ENCODE data around the gene VPS37C. TPM values are rescaled to one million over a fixed set of nuclear protein-coding genes. Genes with fewer than 3 reads are reported as not detected.
A peak's percentile ranks its signal among the peaks of the same experiment; 100 is the strongest.
"Not testable (repeated sequence)": the region's sequence is repeated elsewhere in the genome, so short reads cannot be mapped to it uniquely, and the experiment has no call there.

VPS37C gene
- total RNA-seq, 1 experiment from 2014 or later = 29.9 TPM

DNA sequence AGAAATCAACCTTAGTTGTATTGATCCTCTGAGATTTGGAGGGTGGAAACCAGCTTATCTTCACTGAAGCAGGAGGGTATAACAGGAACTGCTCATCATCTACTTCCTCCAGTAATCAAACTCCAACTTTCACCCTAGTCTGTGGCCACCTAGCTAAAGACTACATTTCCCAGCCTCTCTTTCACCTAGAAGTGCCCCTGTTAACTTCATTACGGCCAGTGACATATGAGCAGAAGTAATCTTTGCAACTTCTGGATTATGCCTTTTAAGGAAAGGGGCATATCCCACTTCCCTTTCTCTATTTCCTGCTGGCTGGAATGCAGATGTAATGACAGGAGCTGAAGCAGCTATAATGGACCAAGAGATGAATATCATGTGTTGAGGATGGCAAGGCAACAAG, 7.6 kb upstream of the VPS37C start:
- H3K9me3 ChIP-seq (replicated peaks) = no peaks in the 10 kb centered on the region
- H3K27me3 ChIP-seq (replicated peaks) = 0 out of 2 replicates have a peak, but pooled peaks cover 2% of the 10 kb centered on the region
- H3K4me3 ChIP-seq = no peak overlapping the region
- H3K36me3 ChIP-seq = no peaks in the 10 kb centered on the region
- no peak for DNase-seq (ENCODE audit: low read depth in 1 of 2, low spot score in 2 of 2)
- H3K4me1 ChIP-seq (replicated peaks) = no peaks in the 10 kb centered on the region
- no peak overlapping the region for H3K27ac ChIP-seq

DNA sequence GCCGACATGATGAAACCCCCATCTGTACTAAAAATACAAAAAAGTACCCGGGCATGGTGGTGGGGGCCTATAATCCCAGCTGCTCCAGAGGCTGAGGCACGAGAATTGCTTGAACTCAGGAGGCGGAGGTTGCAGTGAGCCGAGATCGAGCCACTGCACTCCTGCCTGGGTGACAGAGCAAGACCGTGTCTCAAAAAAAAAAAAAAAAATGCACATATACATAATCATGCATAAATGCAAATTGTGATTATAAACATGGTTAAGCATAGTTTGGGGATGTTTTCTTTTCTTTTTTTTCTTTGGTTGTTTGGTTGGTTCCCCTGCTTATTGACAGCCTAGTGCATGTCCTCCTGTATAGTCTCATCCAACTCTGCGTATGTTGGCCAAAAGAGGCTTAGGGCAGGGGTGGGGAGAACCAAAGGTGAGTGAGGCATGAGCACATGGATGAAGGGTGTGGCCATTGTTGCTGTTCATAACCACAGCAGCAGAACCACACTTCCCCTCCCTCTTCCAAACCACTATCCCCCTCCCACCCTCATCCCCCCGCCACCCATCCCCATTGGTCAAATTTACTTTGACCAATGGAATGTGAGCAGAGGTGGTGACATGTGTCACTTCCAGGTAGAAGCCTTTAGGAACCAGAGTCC, 6.9 kb upstream of the VPS37C start:
- Histone ChIP-seq H3K4me3 (no peak overlapping the region), H3K27ac (no peak overlapping the region), H3K4me1 (replicated peaks) (no peaks in the 10 kb centered on the region), H3K9me3 (replicated peaks) (no peaks in the 10 kb centered on the region), H3K27me3 (replicated peaks) (no peaks in the 10 kb centered on the region), H3K36me3 (no peaks in the 10 kb centered on the region)
- no peak for DNase-seq (ENCODE audit: low read depth in 1 of 2, low spot score in 2 of 2)

DNA sequence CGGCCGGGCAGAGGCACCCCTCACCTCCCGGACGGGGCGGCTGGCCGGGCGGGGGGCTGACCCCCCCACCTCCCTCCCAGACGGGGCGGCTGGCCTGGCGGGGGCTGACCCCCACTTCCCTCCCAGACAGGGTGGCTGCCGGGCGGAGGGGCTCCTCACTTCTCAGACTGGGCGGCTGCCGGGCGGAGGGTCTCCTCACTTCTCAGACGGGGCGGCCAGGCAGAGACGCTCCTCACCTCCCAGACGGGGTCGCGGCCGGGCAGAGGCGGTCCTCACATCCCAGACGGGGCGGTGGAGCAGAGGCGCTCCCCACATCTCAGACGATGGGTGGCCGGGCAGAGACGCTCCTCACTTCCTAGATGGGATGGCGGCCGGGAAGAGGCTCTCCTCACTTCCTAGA, 5.1 kb upstream of the VPS37C start:
- H3K36me3 ChIP-seq; H3K4me1 ChIP-seq (replicated peaks); H3K4me3 ChIP-seq; H3K9me3 ChIP-seq (replicated peaks); H3K27ac ChIP-seq; H3K27me3 ChIP-seq (replicated peaks); DNase-seq (ENCODE audit: low read depth in 1 of 2, low spot score in 2 of 2): not testable (repeated sequence)

DNA sequence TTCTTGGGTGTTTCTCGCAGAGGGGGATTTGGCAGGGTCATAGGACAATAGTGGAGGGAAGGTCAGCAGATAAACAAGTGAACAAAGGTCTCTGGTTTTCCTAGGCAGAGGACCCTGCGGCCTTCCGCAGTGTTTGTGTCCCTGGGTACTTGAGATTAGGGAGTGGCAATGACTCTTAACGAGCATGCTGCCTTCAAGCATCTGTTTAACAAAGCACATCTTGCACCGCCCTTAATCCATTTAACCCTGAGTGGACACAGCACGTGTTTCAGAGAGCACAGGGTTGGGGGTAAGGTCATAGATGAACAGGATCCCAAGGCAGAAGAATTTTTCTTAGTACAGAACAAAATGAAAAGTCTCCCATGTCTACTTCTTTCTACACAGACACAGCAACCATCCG, 4.6 kb upstream of the VPS37C start:
- not testable (repeated sequence) for H3K27me3 ChIP-seq (replicated peaks); H3K4me3 ChIP-seq; H3K36me3 ChIP-seq; H3K9me3 ChIP-seq (replicated peaks); H3K27ac ChIP-seq; H3K4me1 ChIP-seq (replicated peaks); DNase-seq (ENCODE audit: low read depth in 1 of 2, low spot score in 2 of 2)

DNA sequence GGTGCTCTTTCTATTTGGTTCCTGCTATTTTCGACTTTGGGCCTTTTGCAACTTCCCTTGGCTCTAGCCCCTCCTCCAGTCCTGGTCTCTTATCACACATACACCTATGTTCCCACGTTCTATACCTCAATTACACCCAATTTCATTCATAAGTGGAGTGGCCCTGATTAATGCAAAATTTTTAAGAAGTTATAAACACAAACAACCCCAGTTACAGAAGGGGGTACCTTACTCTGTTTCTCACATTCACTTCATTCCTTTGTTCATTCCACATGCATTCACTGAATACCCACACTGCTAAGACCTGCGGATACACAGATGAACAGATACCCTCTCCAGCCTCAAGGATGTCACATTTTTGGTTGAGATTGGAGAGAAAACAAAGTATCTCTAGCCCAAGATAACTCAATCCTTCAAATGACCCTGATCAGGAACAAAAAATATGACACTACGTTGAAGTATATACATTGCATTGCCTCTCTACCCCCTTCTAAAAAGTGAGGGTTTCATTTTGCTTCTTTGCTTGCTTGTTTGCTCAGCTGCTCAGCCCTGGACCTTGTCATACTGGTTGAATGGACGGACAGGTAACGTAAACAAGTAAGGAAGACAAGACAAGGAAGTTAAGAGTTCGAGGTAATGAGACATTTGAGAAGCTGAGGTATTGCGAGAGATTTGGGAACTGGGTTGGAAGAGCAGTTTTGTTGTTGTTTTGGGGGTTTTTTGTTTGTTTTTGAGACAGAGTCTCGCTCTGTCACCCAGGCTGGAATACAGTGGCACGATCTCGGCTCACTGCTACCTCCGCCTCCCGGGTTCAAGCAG, 3.6 kb upstream of the VPS37C start:
- no peak overlapping the region for H3K27ac ChIP-seq
- no peak overlapping the region for H3K4me3 ChIP-seq
- peaks cover 4% of the 10 kb centered on the region; the same call in 1 of the 2 replicates for H3K36me3 ChIP-seq
- no peaks in the 10 kb centered on the region for H3K9me3 ChIP-seq (replicated peaks)
- peaks cover 18% of the 10 kb centered on the region for H3K4me1 ChIP-seq (replicated peaks)
- no peaks in the 10 kb centered on the region for H3K27me3 ChIP-seq (replicated peaks)
- no peak for DNase-seq (ENCODE audit: low read depth in 1 of 2, low spot score in 2 of 2)

DNA sequence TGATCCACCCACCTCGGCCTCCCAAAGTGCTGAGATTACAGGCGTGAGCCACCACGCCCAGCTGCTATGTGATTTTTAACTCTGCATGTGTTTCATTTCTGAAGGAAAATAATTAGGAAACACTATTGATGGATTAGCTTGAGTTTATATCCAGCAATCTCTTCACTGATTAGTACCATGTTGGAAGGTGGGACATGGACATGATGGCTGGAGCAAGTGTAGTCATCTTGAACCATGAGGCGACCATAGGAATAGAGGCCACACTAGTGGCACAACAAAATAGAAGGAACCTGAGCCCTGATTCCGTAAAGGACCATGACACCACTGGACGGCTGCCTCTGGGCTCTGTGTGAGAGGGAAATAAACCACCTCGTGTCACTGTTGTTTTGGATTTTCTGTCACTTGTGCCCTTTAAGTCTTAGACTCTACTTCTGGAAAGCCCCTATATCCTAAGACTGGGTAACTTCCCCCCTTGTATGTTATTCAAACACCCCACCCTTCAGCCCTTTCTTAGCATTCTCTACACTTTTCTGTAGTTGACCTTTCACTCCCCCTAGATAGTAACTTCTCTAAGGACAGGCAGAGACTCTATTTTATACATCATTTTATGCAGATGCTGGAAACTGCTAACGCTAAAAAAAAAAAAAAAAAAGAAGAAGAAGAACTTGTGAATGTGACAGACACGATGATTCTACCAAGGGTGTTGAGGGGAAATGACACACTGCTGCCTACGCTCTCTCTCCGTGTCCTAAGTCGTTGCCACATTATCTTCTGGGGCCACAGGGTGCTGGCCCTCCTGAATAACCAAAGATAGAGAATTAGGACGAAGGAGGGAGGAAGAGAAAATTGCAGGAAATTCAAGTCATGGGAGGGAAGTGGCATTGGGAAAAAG, 2.7 kb upstream of the VPS37C start:
- no peaks in the 10 kb centered on the region for H3K27me3 ChIP-seq (replicated peaks)
- H3K4me3 ChIP-seq = no peak overlapping the region
- no peak for DNase-seq (ENCODE audit: low read depth in 1 of 2, low spot score in 2 of 2)
- H3K9me3 ChIP-seq (replicated peaks) = no peaks in the 10 kb centered on the region
- peaks cover 4% of the 10 kb centered on the region; the same call in 1 of the 2 replicates for H3K36me3 ChIP-seq
- peaks cover 24% of the 10 kb centered on the region for H3K4me1 ChIP-seq (replicated peaks)
- no peak overlapping the region for H3K27ac ChIP-seq

DNA sequence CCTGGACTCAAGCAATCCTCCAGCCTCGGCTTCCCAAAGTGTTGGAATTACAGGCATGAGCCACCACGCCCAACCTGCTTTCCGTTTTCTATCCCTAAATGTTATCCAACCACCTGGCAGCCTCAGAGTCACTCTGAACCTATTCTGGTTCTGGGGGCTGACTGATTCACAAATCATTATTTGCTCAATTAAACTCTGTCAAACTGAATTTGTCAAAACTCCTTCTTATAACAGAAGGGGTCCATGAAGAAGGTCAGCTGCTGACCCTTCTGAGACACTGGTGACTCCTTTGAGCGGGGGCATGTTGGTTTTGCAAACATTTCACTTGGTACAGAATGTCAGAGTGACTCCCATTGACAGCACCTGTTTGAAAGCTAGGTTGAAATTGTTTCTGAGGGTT, 1.8 kb upstream of the VPS37C start:
- H3K4me3 ChIP-seq = no peak overlapping the region
- no peak for DNase-seq (ENCODE audit: low read depth in 1 of 2, low spot score in 2 of 2)
- H3K27ac ChIP-seq = no peak overlapping the region
- H3K36me3 ChIP-seq = peaks cover 7% of the 10 kb centered on the region
- H3K27me3 ChIP-seq (replicated peaks) = no peaks in the 10 kb centered on the region
- peaks cover 34% of the 10 kb centered on the region for H3K4me1 ChIP-seq (replicated peaks)
- no peaks in the 10 kb centered on the region for H3K9me3 ChIP-seq (replicated peaks)

DNA sequence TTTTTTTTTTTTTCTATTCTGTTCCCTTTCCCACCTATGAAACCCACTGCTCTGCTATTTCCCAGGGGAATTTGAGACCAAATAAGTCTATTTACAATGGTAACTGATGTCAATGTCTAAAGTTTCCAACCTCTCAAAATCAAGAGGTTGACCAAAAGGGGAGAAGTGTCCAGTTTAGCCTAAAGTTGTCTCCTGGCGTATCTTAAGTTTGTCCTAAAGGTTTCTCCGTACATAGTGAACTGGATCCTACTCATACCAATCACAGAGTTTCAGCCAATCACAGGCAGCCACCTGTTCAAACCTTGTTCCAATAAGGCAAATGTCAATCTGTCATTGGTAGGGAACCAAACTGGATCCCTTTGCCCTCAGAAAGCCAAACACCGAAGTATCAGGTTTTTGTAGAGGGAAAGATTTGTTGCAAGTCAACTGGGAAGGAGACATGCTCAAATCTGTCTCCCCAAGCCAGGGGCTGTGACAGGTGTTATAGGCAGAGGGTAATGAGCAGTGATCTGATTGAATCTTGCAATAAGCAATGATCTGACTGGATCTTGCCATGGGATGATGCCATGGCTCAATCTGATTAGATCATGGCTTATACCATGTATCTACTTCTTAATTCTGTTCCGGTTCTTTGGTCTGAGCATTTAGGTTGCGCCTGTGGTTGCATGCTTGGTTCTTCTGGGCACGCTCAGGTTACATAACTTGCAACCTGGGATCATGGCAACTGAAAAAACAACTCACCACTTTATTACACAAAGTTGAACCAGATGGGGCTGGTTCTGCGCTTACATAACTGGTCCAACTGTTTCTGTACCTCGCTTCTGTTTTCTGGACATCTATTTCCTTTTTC, 1.1 kb upstream of the VPS37C start:
- H3K36me3 ChIP-seq = peaks cover 14% of the 10 kb centered on the region
- no peak for DNase-seq (ENCODE audit: low read depth in 1 of 2, low spot score in 2 of 2)
- no peaks in the 10 kb centered on the region for H3K27me3 ChIP-seq (replicated peaks)
- H3K27ac ChIP-seq = peak overlapping the region; percentile 94
- no peaks in the 10 kb centered on the region for H3K9me3 ChIP-seq (replicated peaks)
- peaks cover 35% of the 10 kb centered on the region for H3K4me1 ChIP-seq (replicated peaks)
- H3K4me3 ChIP-seq = peak overlapping the region; percentile 83

DNA sequence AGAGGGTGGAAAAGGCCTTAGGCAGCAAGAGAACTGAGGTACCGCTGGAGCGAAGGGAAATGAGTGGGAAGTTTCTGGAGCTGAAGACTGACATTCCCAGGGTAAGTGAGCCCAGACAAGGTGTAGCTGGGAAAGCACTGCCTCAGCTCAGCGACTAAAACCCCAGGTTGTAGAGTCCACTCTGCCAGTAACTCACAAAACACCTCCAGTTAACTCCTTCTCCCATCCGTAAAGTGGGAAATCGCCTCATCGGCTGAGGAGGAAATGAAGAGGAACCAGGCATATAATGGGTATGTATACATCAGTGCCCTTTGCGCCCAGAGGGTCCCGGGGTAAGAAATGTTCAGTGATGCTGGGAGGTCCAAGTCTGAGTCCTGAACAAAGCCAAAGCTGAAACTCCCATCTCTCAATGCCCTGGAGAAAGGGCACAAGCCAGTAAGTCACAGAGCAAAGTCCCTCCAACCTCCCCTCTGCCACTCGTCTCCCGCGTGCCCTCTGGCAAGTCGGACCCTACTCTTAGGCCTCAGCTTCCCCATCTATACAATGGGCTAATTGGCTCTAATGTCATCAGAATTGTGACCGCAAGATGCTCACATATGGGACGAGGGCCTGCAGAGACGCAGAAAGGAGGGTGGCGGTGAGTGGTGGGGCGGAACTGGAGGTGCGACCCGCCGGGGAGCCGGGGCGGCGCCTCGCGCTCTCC, 588 bp downstream of the VPS37C start:
- Histone ChIP-seq H3K27ac (peak overlapping the region; percentile 94), H3K4me1 (replicated peaks) (peaks cover 35% of the 10 kb centered on the region), H3K4me3 (peak overlapping the region; percentile 83), H3K9me3 (replicated peaks) (peaks cover 3% of the 10 kb centered on the region; the same call in 1 of the 2 replicates), H3K27me3 (replicated peaks) (no peaks in the 10 kb centered on the region), H3K36me3 (peaks cover 28% of the 10 kb centered on the region)
- no peak for DNase-seq (ENCODE audit: low read depth in 1 of 2, low spot score in 2 of 2)

DNA sequence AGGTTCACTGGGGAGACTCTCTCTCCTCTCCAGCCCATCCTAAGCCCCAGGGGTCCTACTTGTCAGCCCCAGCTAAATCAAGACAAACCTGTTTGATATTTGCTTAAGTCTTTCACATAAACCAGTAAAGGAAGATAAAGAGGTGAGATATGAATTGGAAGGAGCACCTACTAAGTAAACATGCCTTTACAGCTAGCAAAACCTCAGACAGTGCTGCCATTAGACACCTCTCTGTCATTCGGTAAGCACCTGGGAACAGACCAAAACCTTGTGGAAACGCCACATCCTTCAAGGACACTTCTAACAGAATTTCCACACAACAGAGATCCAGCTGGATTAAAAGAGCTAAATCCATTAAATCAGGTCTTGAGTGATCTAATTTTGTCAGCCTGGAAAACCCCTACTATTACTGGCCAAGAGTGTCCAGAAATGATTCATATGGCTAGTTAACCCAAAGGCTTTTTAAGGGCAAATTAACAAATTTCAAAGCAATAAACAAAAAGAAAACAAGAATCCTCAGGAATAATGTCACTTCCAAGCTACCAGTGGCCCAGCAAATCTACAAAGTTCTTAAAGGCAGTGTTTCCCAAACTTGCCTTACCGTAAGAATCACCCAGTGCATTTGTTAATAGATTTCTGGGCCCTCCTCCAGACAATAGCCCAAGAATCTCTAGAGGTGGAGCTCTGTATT, 2.4 kb downstream of the VPS37C start:
- Histone ChIP-seq H3K9me3 (replicated peaks) (peaks cover 11% of the 10 kb centered on the region), H3K27me3 (replicated peaks) (no peaks in the 10 kb centered on the region), H3K4me3 (no peak overlapping the region), H3K27ac (peak overlapping the region; percentile 67), H3K4me1 (replicated peaks) (peaks cover 39% of the 10 kb centered on the region), H3K36me3 (peaks cover 39% of the 10 kb centered on the region)
- DNase-seq (ENCODE audit: low read depth in 1 of 2, low spot score in 2 of 2) = peak in 1 of 2 experiments; percentile 64

DNA sequence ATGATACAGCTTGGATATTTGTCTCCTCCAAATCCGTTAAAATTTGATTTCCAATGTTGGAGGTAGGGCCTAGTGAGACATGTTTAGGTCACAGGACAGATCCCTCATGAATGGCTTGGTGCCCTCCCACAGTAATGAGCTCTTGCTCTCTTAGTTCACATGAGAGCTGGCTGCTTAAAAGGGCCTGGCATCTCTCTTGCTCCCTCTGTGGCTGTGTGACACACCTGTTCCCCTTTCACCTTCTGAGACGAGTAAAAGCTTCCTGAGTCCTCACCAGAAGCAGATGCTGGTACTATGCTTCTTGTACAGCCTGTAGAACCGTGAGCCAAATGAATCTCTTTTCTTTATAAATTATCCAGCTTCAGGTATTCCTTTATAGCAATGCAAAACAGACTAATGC, 3.5 kb downstream of the VPS37C start:
- H3K27ac ChIP-seq = no peak overlapping the region

DNA sequence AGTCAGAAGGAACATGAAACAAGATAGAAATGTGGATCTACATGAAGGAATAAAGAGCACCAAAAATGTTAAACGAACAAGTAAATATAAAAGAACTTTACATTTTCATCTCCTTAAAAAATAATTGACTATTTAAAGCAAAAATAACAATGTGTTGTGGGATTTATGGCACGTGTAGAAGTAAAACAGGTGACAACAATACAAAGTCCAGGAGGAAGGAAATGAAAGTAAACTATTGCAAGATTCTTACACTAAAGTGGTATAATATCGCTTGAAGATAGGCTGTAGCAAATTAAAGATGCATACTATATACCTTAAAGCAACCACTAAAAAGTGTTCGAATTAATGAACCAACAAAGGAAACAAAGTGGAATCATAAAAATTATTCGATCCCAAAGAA, 5.5 kb downstream of the VPS37C start:
- Histone ChIP-seq H3K4me3 (no peak overlapping the region), H3K27ac (no peak overlapping the region), H3K9me3 (replicated peaks) (peaks cover 11% of the 10 kb centered on the region), H3K27me3 (replicated peaks) (no peaks in the 10 kb centered on the region), H3K36me3 (peaks cover 47% of the 10 kb centered on the region), H3K4me1 (replicated peaks) (peaks cover 48% of the 10 kb centered on the region)
- no peak for DNase-seq (ENCODE audit: low read depth in 1 of 2, low spot score in 2 of 2)

More for the DNA sequence above, 3.5 kb downstream of the VPS37C start:
- Histone ChIP-seq H3K4me1 (replicated peaks) (peaks cover 50% of the 10 kb centered on the region), H3K27me3 (replicated peaks) (no peaks in the 10 kb centered on the region), H3K9me3 (replicated peaks) (peaks cover 11% of the 10 kb centered on the region), H3K4me3 (no peak overlapping the region), H3K36me3 (peaks cover 39% of the 10 kb centered on the region)
- no peak for DNase-seq (ENCODE audit: low read depth in 1 of 2, low spot score in 2 of 2)

All from SJSA1 (cell line).